Stimulated activated CD4-positive, alpha-beta T cell treated with anti-CD3 and anti-CD28 coated beads, Interleukin-15, amount 100 ng/mL, for 24 hours (primary cell): ENCODE measurements around the gene PCDHGB3.

ENCODE experiments used
- DNase-seq: peaks from one replicate; pipeline ENCODE4 v3.0.0-alpha.2; 2020

Gene PCDHGB3

DNA sequence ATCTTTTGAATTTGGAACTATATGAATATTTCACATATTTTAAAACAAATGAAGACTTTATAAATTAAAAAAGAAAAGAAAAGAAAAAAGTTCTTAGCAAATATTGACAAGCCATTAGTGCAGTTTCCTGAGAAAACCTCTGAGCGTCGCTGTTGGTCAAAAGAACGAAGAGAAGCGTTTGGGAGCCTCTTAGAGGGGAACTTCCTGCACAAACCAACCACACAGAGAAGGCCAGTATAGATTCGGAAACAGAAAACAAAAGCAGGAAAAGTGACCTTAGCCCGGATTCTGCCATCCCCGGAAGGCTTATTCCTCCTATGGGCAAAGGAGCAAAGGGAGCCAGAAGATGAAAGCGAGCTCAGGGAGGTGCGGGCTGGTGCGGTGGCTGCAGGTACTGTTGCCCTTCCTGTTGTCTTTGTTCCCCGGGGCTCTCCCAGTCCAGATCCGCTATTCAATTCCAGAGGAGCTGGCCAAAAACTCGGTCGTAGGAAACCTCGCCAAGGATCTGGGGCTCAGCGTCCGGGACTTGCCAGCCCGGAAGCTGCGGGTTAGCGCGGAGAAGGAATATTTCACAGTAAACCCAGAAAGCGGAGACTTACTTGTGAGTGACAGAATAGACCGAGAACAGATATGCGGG lies 10.1 kb upstream of the PCDHGB3 start, which contains the start of gene PCDHGB2:
TSS of gene PCDHGB2 (plus strand) at position 205 of the 637 bp plus-strand sequence. CDS start at position 347, 142 bp downstream.
- DNase-seq, result no peak

DNA sequence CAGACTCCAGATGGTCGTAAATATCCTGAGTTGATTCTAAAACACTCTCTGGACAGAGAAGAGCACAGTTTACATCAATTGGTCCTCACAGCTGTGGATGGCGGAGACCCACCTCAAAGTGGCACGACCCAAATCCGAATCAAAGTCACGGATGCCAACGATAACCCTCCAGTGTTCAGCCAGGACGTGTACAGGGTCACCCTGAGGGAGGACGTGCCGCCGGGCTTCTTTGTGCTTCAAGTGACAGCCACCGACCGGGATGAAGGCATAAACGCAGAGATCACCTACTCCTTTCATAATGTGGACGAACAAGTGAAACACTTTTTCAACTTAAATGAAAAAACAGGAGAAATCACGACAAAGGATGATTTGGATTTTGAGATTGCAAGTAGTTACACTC lies 9.4 kb upstream of the PCDHGB3 start:
- DNase-seq, result no peak

DNA sequence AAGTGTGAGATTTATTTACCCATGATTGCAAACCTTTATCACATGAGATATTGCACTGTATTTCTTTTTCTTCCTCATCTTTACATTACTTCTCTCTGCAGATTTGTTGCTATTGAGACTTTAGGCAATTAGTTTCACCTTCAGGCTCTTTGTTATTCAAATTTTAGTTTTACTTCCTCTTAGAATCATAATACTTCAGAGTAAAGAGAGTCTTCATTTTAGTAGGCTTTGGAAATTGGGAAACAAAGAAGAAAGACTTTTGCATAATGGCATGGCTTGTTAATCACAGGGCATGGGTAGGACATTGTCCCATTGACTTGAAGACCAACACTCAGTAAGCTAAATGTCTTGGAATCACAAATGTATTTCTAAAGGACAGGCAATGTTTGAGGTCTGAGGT lies 7.3 kb upstream of the PCDHGB3 start:
- no peak for DNase-seq

DNA sequence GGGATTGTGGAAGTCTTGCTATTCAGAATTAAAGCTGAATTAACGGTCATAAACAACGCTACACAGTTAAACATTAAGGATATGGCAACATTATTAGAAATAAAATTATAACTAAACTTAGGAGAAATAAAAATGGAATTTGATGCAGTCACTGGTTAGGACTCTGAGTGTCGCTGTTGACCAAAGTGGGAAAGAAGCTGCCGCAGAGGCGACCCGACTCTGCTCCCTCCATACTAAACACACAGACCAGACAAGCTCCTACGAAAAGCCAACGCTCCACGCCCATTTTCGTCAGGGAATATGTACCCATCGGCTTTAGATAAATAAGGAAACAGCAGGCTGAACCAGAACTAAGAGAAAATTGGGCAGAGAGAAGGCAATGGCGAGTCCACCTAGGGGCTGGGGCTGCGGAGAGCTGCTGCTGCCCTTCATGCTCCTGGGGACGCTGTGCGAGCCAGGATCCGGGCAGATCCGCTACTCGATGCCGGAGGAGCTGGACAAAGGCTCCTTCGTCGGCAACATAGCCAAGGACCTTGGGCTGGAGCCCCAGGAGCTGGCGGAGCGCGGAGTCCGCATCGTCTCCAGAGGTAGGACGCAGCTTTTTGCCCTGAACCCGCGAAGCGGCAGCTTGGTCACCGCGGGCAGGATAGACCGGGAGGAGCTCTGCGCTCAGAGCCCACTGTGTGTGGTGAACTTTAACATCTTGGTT lies 5.9 kb upstream of the PCDHGB3 start, which contains the start of gene PCDHGA5:
TSS of gene PCDHGA5 (plus strand) at position 211 of the 709 bp plus-strand sequence. CDS start at position 380, 169 bp downstream.
- no peak for DNase-seq

DNA sequence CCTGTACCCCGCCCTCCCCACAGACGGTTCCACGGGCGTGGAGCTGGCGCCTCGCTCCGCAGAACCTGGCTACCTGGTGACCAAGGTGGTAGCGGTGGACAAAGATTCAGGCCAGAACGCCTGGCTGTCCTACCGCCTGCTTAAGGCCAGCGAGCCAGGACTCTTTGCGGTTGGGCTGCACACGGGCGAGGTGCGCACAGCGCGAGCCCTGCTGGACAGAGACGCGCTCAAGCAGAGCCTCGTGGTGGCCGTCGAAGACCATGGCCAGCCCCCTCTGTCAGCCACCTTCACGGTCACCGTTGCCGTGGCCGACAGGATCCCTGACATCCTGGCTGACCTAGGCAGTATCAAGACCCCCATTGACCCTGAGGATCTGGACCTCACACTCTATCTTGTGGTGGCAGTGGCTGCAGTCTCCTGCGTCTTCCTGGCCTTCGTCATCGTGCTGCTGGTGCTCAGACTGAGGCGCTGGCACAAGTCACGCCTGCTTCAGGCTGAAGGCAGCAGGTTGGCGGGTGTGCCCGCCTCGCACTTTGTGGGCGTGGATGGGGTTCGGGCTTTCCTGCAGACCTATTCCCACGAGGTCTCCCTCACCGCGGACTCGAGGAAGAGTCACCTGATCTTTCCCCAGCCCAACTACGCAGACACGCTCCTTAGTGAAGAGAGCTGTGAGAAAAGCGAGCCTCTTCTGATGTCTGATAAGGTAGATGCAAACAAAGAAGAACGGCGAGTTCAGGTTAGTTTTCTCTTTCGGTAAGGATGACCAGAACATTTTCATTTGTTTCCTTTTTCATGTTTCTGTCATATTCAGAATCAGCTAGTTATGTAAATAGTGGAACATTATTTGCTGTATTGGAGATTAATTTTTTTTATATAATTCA lies 3.8 kb upstream of the PCDHGB3 start:
- DNase-seq, result no peak

DNA sequence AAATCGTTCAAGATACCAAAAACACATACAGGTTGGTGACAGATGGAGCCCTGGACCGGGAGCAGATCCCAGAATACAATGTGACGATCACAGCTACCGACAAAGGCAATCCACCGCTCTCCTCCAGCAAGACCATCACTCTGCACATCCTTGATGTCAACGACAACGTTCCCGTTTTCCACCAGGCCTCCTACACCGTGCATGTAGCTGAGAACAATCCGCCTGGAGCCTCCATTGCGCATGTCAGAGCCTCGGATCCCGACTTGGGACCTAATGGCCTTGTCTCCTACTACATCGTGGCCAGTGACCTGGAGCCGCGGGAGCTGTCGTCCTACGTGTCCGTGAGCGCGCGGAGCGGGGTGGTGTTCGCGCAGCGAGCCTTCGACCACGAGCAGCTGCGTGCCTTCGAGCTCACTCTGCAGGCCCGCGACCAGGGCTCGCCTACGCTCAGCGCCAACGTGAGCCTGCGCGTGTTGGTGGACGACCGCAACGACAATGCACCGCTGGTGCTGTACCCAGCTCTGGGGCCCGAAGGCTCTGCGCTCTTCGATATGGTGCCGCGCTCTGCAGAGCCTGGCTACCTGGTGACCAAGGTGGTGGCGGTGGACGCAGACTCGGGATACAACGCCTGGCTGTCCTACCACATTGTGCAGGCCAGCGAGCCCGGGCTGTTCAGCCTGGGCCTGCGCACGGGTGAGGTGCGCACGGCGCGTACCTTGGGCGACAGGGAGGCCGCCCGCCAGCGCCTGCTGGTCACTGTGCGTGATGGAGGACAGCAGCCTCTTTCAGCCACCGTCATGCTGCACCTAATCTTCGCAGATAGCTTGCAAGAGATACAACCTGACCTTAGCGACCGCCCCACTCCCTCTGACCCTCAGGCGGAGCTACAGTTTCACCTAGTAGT lies 1.8 kb downstream of the PCDHGB3 start:
- no peak for DNase-seq

DNA sequence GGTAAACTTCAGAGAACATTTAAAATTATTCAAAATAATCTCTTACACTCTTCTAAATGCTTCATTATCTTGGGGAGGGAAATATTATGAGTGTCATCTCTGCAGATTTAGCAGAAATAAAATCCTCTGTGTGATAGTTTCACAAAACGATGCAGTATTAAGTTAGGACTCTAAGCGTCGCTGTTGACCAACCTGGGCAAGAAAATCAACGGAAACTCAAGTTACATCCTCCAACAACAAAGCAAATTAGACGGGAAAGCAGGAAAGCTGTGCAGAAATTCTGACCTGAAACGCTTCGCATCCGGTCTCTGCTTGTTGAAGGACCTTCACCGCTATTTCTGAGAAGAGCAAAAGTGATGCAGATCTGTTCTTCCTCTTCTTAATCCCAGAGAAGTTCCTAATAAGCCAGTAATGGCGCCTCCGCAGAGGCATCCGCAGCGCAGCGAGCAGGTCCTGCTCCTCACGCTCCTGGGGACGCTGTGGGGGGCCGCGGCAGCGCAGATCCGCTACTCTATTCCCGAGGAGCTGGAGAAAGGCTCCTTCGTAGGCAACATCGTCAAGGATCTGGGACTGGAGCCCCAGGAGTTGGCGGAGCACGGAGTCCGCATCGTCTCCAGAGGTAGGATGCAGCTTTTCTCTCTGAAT lies 3.8 kb downstream of the PCDHGB3 start, which contains the start of gene PCDHGA6:
TSS of gene PCDHGA6 (plus strand) at position 219 of the 645 bp plus-strand sequence. CDS start at position 412, 193 bp downstream.
- no peak for DNase-seq

DNA sequence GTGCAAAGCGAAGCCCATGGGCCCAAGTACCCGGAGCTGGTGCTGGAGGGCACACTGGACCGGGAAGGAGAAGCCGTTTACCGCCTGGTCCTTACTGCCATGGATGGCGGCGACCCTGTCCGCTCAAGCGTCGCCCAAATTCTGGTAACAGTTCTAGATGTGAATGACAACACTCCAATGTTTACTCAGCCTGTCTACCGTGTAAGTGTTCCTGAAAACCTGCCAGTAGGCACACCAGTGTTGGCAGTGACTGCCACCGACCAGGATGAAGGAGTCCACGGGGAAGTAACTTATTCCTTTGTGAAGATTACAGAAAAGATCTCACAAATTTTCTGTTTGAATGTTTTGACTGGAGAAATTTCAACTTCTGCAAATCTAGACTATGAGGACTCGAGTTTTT lies 4.6 kb downstream of the PCDHGB3 start:
- no peak for DNase-seq

DNA sequence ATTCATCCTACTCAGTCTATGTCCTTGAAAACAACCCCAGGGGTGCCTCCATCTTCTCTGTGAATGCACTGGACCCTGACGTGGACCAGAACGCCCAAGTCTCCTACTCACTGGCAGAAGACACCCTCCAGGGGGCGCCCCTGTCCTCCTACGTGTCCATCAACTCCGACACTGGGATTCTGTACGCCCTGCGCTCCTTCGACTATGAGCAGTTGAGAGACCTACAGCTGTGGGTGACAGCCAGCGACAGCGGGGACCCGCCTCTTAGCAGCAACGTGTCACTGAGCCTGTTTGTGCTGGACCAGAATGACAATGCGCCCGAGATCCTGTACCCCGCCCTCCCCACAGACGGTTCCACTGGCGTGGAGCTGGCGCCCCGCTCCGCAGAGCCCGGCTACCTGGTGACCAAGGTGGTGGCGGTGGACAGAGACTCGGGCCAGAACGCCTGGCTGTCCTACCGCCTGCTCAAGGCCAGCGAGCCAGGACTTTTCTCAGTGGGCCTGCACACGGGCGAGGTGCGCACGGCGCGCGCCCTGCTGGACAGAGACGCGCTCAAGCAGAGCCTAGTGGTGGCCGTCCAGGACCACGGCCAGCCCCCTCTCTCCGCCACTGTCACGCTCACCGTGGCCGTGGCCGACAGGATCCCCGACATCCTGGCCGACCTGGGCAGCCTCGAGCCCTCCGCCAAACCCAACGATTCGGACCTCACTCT lies 5.6 kb downstream of the PCDHGB3 start:
- peak; percentile 26 for DNase-seq

DNA sequence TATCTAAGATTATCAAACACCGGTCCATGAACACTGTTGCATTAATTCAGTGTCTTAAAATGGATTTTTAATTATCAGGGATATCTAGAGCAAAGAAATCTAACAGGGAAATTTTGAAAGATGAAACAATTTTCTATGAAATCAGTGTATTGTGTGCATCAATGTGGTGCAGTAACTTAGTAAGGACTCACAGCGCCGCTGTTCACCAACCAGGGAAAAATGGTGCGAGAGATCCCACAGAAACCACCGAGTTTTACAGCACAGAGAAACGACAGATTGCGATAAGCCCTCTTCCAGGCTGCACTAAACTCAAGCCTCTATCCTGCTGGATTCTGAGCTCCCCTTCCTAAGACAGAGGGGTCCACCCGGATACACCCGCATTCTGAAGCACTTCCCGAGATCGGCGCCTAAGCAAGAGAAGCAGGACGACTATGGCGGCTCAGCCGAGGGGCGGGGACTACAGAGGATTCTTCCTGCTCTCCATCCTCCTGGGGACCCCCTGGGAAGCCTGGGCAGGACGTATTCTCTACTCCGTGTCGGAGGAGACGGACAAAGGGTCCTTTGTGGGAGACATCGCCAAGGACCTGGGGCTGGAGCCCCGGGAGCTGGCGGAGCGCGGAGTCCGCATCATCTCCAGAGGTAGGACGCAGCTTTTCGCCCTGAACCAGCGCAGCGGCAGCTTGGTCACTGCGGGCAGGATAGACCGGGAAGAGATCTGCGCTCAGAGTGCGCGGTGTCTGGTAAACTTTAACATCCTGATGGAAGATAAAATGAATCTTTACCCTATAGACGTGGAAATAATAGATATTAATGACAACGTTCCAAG lies 12.6 kb downstream of the PCDHGB3 start, which contains the start of gene PCDHGA7:
TSS of gene PCDHGA7 (plus strand) at position 274 of the 826 bp plus-strand sequence. CDS start at position 432, 158 bp downstream.
- no peak for DNase-seq

DNA sequence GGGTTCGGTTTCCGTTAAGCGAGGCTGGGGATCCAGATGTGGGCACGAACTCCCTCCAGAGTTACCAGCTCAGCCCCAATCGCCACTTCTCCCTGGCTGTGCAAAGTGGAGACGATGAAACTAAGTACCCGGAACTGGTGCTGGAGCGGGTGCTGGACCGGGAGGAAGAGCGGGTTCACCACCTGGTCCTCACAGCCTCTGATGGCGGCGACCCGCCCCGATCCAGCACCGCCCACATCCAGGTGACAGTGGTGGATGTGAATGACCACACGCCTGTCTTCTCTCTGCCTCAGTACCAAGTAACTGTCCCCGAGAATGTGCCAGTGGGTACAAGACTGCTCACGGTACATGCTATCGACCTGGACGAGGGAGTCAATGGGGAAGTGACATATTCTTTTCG lies 13.3 kb downstream of the PCDHGB3 start:
- no peak for DNase-seq

DNA sequence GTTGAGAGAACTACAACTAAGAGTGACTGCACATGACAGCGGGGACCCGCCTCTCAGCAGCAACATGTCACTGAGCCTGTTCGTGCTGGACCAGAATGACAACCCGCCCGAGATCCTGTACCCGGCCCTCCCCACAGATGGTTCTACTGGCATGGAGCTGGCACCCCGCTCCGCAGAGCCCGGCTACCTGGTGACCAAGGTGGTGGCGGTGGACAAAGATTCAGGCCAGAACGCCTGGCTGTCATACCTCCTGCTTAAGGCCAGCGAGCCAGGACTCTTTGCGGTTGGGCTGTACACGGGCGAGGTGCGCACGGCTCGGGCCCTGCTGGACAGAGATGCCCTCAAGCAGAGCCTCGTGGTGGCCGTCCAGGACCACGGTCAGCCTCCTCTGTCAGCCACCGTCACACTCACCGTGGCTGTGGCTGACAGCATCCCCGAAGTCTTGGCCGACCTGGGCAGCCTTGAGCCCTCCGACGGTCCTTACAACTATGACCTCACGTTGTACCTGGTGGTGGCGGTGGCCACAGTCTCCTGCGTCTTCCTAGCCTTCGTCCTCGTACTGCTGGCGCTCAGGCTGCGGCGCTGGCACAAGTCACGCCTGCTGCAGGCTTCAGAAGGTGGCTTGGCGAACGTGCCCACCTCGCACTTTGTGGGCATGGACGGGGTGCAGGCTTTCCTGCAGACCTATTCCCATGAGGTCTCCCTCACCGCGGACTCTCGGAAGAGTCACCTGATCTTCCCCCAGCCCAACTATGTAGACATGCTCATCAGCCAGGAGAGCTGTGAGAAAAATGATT lies 14.6 kb downstream of the PCDHGB3 start:
- no peak for DNase-seq

DNA sequence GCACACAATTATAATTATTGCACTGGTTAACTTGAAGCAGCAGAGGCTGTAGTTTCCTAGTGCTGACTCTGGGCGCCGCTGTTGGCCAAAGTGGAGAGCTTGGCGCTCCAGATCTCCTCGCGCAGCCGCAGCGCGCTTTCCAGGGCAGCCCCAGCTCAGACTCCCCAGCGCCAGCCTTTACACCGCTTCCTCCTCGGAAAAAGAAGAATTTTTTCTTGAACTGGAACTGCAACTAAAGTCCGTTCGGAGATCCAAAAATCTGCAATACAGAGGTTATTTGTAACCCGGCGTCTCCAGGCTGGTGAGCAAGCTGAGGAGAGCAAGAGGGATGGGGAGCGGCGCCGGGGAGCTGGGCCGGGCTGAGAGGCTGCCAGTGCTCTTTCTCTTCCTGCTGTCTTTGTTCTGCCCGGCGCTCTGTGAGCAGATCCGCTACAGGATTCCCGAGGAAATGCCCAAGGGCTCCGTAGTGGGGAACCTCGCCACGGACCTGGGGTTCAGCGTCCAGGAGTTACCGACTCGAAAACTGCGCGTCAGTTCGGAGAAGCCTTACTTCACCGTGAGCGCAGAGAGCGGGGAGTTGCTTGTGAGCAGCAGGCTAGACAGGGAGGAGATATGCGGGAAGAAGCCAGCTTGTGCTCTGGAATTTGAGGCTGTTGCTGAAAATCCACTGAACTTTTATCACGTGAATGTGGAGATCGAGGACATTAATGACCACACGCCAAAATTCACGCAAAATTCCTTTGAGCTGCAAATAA lies 17.7 kb downstream of the PCDHGB3 start, which contains the start of gene PCDHGB4:
TSS of gene PCDHGB4 (plus strand) at position 142 of the 755 bp plus-strand sequence. CDS start at position 329, 187 bp downstream.
- DNase-seq, result peak; percentile 44

DNA sequence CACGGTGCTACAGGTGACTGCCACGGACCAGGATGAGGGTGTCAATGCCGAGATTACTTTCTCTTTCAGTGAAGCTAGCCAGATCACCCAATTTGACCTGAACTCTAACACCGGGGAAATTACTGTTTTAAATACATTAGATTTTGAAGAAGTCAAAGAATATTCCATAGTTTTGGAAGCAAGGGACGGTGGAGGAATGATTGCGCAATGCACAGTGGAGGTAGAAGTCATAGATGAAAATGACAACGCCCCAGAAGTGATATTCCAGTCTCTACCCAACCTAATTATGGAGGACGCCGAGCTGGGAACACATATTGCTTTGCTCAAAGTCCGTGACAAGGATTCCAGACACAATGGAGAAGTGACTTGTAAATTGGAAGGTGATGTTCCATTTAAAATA lies 18.6 kb downstream of the PCDHGB3 start:
- no peak for DNase-seq

DNA sequence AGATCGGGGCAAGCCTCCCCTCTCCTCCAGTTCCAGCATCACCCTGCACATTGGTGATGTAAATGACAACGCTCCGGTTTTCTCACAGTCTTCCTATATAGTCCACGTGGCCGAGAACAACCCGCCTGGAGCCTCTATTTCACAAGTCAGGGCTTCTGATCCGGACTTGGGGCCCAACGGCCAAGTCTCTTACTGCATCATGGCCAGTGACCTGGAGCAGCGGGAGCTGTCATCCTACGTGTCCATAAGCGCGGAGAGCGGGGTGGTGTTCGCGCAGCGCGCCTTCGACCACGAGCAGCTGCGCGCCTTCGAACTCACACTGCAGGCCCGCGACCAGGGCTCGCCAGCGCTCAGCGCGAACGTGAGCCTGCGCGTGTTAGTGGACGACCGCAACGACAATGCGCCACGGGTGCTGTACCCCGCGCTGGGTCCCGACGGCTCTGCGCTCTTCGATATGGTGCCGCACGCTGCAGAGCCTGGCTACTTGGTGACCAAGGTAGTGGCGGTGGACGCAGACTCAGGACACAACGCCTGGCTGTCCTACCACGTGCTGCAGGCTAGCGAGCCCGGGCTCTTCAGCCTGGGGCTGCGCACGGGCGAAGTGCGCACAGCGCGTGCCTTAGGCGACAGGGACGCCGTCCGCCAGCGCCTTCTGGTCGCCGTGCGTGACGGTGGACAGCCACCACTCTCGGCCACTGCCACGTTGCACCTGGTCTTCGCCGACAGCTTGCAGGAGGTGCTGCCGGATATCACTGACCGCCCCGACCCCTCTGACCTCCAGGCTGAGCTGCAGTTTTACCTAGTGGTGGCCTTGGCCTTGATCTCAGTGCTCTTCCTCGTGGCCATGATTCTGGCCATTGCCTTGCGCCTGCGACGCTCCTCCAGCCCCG lies 19.4 kb downstream of the PCDHGB3 start:
- DNase-seq, result no peak

DNA sequence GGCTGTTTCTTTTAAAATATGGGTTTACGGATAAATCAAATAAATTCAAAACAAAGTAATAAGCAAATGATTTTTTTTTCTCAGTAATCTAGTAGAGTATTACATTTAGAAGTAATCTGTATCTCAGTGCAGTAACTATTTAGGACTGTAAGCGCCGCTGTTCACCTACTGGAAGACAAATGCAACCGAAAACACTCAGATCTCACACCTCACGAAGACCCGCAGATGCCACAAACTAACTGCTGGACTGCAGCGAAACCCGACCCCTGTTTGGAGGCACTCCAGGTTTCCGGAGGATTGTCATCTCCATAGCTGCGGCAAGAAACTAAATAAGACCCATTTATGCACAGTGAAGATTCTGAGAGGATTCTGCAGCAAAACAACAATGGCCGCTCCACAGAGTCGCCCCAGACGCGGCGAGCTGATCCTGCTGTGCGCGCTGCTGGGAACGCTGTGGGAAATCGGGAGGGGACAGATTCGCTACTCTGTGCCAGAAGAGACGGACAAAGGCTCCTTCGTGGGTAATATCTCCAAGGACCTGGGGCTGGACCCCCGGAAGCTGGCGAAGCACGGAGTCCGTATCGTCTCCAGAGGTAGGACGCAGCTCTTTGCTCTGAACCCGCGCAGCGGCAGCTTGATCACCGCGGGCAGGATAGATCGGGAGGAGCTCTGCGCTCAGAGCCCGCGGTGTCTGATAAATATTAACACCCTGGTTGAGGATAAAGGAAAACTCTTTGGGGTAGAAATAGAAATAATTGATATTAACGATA lies 22.6 kb downstream of the PCDHGB3 start, which contains the start of gene PCDHGA8:
TSS of gene PCDHGA8 (plus strand) at position 205 of the 770 bp plus-strand sequence. CDS start at position 386, 181 bp downstream.
- DNase-seq, result no peak
